HepG2 (cell line): ENCODE measurements around the gene ASB16. TPM values are rescaled to one million over a fixed set of nuclear protein-coding genes. Genes with fewer than 3 reads are reported as not detected.

Experiments used
- ATAC-seq: fragments of 200-7000 bp; cut with Tn5 transposase; 3 replicates; pipeline ENCODE4 v1.9.1; 2020; ENCODE audit warnings: mild to moderate bottlenecking, moderate library complexity
- BruUV-seq: library from RNA; stranded (reverse); fragments of 400-500 nt; replicated peaks from 2 replicates; lab custom pipeline; 2021; lab: Mats Ljungman, UMichigan
- CTCF ChIA-PET: fragments of 300-600 bp; formaldehyde crosslinking; extraction: SDS; loops from one replicate; lab custom pipeline; 2021; ENCODE audit warnings: low total read pairs, inconsistent platforms, low intra/inter-chr PET ratio; lab: Yijun Ruan, JAX
- POLR2A ChIA-PET: fragments of 350-600 bp; sonication (Branson Sonifier 250); formaldehyde crosslinking; loops from one replicate; lab custom pipeline; 2020; ENCODE audit warnings: antibody characterized with exemption, inconsistent platforms; lab: Yijun Ruan, JAX
- DNase-seq: peaks from one replicate; pipeline ENCODE4 v3.0.0-alpha.2; 2015; ENCODE audit warnings: low spot score
- FAIRE-seq: peaks from 3 replicates; lab custom pipeline; 2011; peaks lifted over from hg19 to GRCh38; lab: Jason Lieb, UNC
- H2AFZ ChIP-seq: one replicate; pipeline ENCODE4 v1.6.1; 2011; ENCODE audit warnings: low read length, inconsistent platforms
- H3K27ac ChIP-seq: fragments of 300-600 bp; 3 replicates; pipeline ENCODE4 v1.8.0; 2011; ENCODE audit warnings: mixed run types, mild to moderate bottlenecking, mixed read lengths, low read length, inconsistent platforms; ENCODE audit not compliant: insufficient read depth; ENCODE audit errors: extremely low read length
- H3K27me3 ChIP-seq, 2 experiments: fragments of 200-600 bp in 1 of 2; 2 replicates in 1 of 2; 3 replicates in 1 of 2; pipeline versions ENCODE4 v1.6.0 to v1.8.0; 2011; ENCODE audit warnings: low read length in 2 of 2, mild to moderate bottlenecking in 2 of 2, moderate library complexity in 2 of 2, inconsistent platforms in 1 of 2; ENCODE audit not compliant: insufficient read depth in 2 of 2, control insufficient read depth in 1 of 2
- H3K36me3 ChIP-seq, 2 experiments: fragments of 200-600 bp in 1 of 2; replicated peaks in 1 of 2; 2 replicates in 1 of 2; 3 replicates in 1 of 2; pipeline versions ENCODE4 v1.5.1 to v1.8.0; 2011; ENCODE audit warnings: low read length in 2 of 2, inconsistent platforms in 1 of 2; ENCODE audit not compliant: insufficient read depth in 2 of 2, control insufficient read depth in 1 of 2
- H3K4me1 ChIP-seq: 2 replicates; pipeline ENCODE4 v1.5.1; 2012; ENCODE audit warnings: low read length, inconsistent platforms; ENCODE audit not compliant: insufficient read depth
- H3K4me2 ChIP-seq: 2 replicates; pipeline ENCODE4 v1.6.0; 2011; ENCODE audit warnings: low read depth, low read length, inconsistent platforms
- H3K4me3 ChIP-seq, 3 experiments: fragments of 200-600 bp in 1 of 3; sonication (generic), shearing (Covaris generic) in 1 of 3; replicated peaks in 1 of 3; 2 replicates each; pipeline ENCODE4 v1.5.1; 2011 to 2016; ENCODE audit warnings: low read length in 3 of 3, inconsistent platforms in 2 of 3, low read depth in 2 of 3, mild to moderate bottlenecking in 2 of 3, control low read depth in 1 of 3, mixed read lengths in 1 of 3; ENCODE audit not compliant: insufficient read depth in 1 of 3
- H3K79me2 ChIP-seq: one replicate; pipeline ENCODE4 v1.6.1; 2011; ENCODE audit warnings: low read length, inconsistent platforms; ENCODE audit not compliant: insufficient read depth
- H3K9ac ChIP-seq: 2 replicates; pipeline ENCODE4 v1.6.0; 2011; ENCODE audit warnings: mild to moderate bottlenecking, low read depth, low read length, inconsistent platforms; ENCODE audit not compliant: insufficient read depth
- H3K9me3 ChIP-seq: 2 replicates; pipeline ENCODE4 v1.5.1; 2012; ENCODE audit warnings: mild to moderate bottlenecking, low read length
- H4K20me1 ChIP-seq: 2 replicates; pipeline ENCODE4 v1.6.0; 2011; ENCODE audit warnings: inconsistent platforms, mild to moderate bottlenecking, low read length, moderate library complexity; ENCODE audit not compliant: insufficient read depth
- AGO2 ChIP-seq: fragments of 200-400 bp; formaldehyde crosslinking; optimal IDR thresholded peaks from 2 replicates; pipeline ENCODE3; 2017; ENCODE audit warnings: mild to moderate bottlenecking, low read depth, low read length, moderate library complexity
- AKAP8 ChIP-seq: sonication (generic); formaldehyde crosslinking; IDR thresholded peaks from 2 replicates; pipeline ENCODE4 v1.5.1; 2020; ENCODE audit warnings: mild to moderate bottlenecking, missing genetic modification reagents
- ATF2 ChIP-seq: sonication (generic); formaldehyde crosslinking; IDR thresholded peaks from 2 replicates; pipeline ENCODE4 v1.4.0; 2020; ENCODE audit warnings: missing genetic modification reagents
- BORCS8-MEF2B ChIP-seq: sonication (generic); formaldehyde crosslinking; IDR thresholded peaks from 2 replicates; pipeline ENCODE4 v1.8.0; 2022; ENCODE audit warnings: mild to moderate bottlenecking, missing genetic modification reagents
- DNMT1 ChIP-seq: sonication (generic); formaldehyde crosslinking; IDR thresholded peaks from 2 replicates; pipeline ENCODE4 v1.5.1; 2020; ENCODE audit warnings: mild to moderate bottlenecking, missing genetic modification reagents
- ESRRA ChIP-seq: sonication (generic); formaldehyde crosslinking; IDR thresholded peaks from 2 replicates; pipeline ENCODE4 v1.5.1; 2020; ENCODE audit warnings: mild to moderate bottlenecking, low read depth, missing genetic modification reagents
- HOXA7 ChIP-seq: sonication (generic); formaldehyde crosslinking; IDR thresholded peaks from 2 replicates; pipeline ENCODE4 v1.8.1; 2022; ENCODE audit warnings: mild to moderate bottlenecking, missing genetic modification reagents, moderate library complexity
- KLF11 ChIP-seq: IDR thresholded peaks from 2 replicates; pipeline ENCODE4 v1.6.1; 2016; ENCODE audit warnings: missing compliant biosample characterization
- PHF21A ChIP-seq: sonication (generic); formaldehyde crosslinking; IDR thresholded peaks from 2 replicates; pipeline ENCODE4 v1.5.0; 2020; ENCODE audit warnings: mild to moderate bottlenecking, missing genetic modification reagents
- RBM22 ChIP-seq: fragments of 200-400 bp; formaldehyde crosslinking; optimal IDR thresholded peaks from 2 replicates; pipeline ENCODE3; 2017; ENCODE audit warnings: mild to moderate bottlenecking, low read length, moderate library complexity
- REXO4 ChIP-seq: sonication (generic); formaldehyde crosslinking; IDR thresholded peaks from 2 replicates; pipeline ENCODE4 v1.8.0; 2022; ENCODE audit warnings: missing genetic modification reagents, mild to moderate bottlenecking, borderline replicate concordance
- SMC3 ChIP-seq: IDR thresholded peaks from 2 replicates; pipeline ENCODE4 v1.6.1; 2011; ENCODE audit warnings: low read length, improper control_type of control experiment
- SRSF1 ChIP-seq: fragments of 200-400 bp; formaldehyde crosslinking; optimal IDR thresholded peaks from 2 replicates; pipeline ENCODE3; 2017; ENCODE audit warnings: mild to moderate bottlenecking, low read depth, low read length, moderate library complexity
- ZNF143 ChIP-seq: sonication (generic); formaldehyde crosslinking; IDR thresholded peaks from 2 replicates; pipeline ENCODE4 v1.4.0; 2020; ENCODE audit warnings: missing genetic modification reagents
- ZNF773 ChIP-seq: sonication (generic); formaldehyde crosslinking; IDR thresholded peaks from 2 replicates; pipeline ENCODE4 v1.4.0; 2020; ENCODE audit warnings: missing genetic modification reagents, borderline replicate concordance
- ZNF800 ChIP-seq: sonication (generic); formaldehyde crosslinking; IDR thresholded peaks from 2 replicates; pipeline ENCODE4 v1.4.0; 2020; ENCODE audit warnings: missing genetic modification reagents
- WGBS: methylation state at CpG from one replicate; pipeline ENCODE4 v1.1.6; 2017; ENCODE audit warnings: low lambda C conversion rate; 5-methylcytosine and 5-hydroxymethylcytosine counted together
- in situ Hi-C: cut with HindIII; loops from 2 replicates; pipeline ENCODE4 v1.10.0; 2017; ENCODE audit warnings: low pct_unique_long_range_greater_than_20kb; ENCODE audit not compliant: extremely low pct_ligation_motif_present
- intact Hi-C: fragments of 100-400 bp; cut with micrococcal nuclease; formaldehyde crosslinking; loops from one replicate; pipeline ENCODE4 v1.10.0; 2022; ENCODE audit not compliant: unreplicated experiment
- polyA plus RNA-seq, 8 experiments: library from polyadenylated mRNA; depleted of rRNA in 3 of 8; stranded (reverse) in 7 of 8; unstranded in 1 of 8; fragments of >200 nt; fragmentation: Illumina TruSeq in 4 of 8; extraction: Trizol in 4 of 8; gene quantifications; 2 replicates each; pipeline versions ENCODE4 v1.2.1 to v1.2.3, GENCODE V29; 2011 to 2016; ENCODE audit warnings: low read depth in 4 of 8, missing spikeins in 1 of 8, mixed read lengths in 1 of 8; ENCODE audit not compliant: insufficient read depth in 1 of 8
- total RNA-seq, 5 experiments: library from RNA; depleted of rRNA; stranded (reverse); fragments of >200 nt; fragmentation: Illumina TruSeq; extraction: Trizol; gene quantifications; 2 replicates each; pipeline ENCODE4 v1.2.3, GENCODE V29; 2016; ENCODE audit warnings: low read depth in 1 of 5
- TF ChIP-seq, protein P1 (sequence below): sonication (generic); formaldehyde crosslinking; IDR thresholded peaks from 2 replicates; pipeline ENCODE4 v1.5.1; 2020; ENCODE audit warnings: mild to moderate bottlenecking, missing genetic modification reagents, moderate library complexity
- TF ChIP-seq, protein P2 (sequence below): sonication (generic); formaldehyde crosslinking; IDR thresholded peaks from 2 replicates; pipeline ENCODE4 v1.4.0; 2020; ENCODE audit warnings: mild to moderate bottlenecking, missing genetic modification reagents

ASB16 gene
- total and polyA plus RNA-seq, 2 of the 13 experiments (the other 11 are each of a cell fraction or from before 2014, with no cell fraction given): 0.07 TPM; not detected in 1

GRCh38 chr17:44171931-44172455 is 1.5 kb downstream of the ASB16 start:
- intact Hi-C loops (no loop called here), in situ Hi-C loops (loop anchor here (5.0 kb wide), 1 partner anchor 230 kb away; the partner anchor contains the start of gene PPY)
- Histone ChIP-seq H3K79me2 (no peaks in the 10 kb centered on the region), H3K4me2 (no peak overlapping the region), H3K27me3 (no peaks in the 10 kb centered on the region), H3K9ac (no peak overlapping the region), H3K4me1 (peaks cover 41% of the 10 kb centered on the region), H3K9me3 (no peaks in the 10 kb centered on the region), H4K20me1 (no peaks in the 10 kb centered on the region), H2AFZ (no peak overlapping the region), H3K4me3 (no peak overlapping the region), H3K27ac (no peak overlapping the region), H3K36me3 (peaks cover 1 to 5% of the 10 kb centered on the region in 2 experiments; a peak in 2 of 5 replicates)
- FAIRE-seq (no peak), ATAC-seq (no peak), DNase-seq (no peak)
- WGBS: 96% methylated on average over 8 of the region's 17 CpGs
- no TSS peak for BruUV-seq
- ChIA-PET CTCF (no interaction called here), POLR2A (interaction anchor here (1.2 kb wide), 1 partner anchor 14 kb away, joined by 6 read pairs; the partner anchor contains the start of gene TMUB2)
- TF ChIP-seq HOXA7 (CRISPR knock-in tag) (no peak), ZNF143 (CRISPR knock-in tag) (no peak), AGO2 (peak; percentile 93), DNMT1 (0 out of 2 replicates have a peak, but pooled peaks have one; percentile 46), RBM22 (peak; percentile 88), ZNF800 (CRISPR knock-in tag) (no peak), KLF11 (CRISPR knock-in tag) (no peak), REXO4 (no peak), SRSF1 (no peak), ZNF773 (CRISPR knock-in tag) (no peak), PHF21A (CRISPR knock-in tag) (no peak), ESRRA (CRISPR knock-in tag) (no peak), BORCS8-MEF2B (CRISPR knock-in tag) (0 out of 2 replicates have a peak, but pooled peaks have one; percentile 24), AKAP8 (CRISPR knock-in tag) (peak; percentile 54; the same call in 1 of the 2 replicates), ATF2 (CRISPR knock-in tag) (no peak), SMC3 (no peak)
- TF ChIP-seq, protein P1, sequence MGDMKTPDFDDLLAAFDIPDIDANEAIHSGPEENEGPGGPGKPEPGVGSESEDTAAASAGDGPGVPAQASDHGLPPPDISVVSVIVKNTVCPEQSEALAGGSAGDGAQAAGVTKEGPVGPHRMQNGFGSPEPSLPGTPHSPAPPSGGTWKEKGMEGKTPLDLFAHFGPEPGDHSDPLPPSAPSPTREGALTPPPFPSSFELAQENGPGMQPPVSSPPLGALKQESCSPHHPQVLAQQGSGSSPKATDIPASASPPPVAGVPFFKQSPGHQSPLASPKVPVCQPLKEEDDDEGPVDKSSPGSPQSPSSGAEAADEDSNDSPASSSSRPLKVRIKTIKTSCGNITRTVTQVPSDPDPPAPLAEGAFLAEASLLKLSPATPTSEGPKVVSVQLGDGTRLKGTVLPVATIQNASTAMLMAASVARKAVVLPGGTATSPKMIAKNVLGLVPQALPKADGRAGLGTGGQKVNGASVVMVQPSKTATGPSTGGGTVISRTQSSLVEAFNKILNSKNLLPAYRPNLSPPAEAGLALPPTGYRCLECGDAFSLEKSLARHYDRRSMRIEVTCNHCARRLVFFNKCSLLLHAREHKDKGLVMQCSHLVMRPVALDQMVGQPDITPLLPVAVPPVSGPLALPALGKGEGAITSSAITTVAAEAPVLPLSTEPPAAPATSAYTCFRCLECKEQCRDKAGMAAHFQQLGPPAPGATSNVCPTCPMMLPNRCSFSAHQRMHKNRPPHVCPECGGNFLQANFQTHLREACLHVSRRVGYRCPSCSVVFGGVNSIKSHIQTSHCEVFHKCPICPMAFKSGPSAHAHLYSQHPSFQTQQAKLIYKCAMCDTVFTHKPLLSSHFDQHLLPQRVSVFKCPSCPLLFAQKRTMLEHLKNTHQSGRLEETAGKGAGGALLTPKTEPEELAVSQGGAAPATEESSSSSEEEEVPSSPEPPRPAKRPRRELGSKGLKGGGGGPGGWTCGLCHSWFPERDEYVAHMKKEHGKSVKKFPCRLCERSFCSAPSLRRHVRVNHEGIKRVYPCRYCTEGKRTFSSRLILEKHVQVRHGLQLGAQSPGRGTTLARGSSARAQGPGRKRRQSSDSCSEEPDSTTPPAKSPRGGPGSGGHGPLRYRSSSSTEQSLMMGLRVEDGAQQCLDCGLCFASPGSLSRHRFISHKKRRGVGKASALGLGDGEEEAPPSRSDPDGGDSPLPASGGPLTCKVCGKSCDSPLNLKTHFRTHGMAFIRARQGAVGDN: peak; percentile 41
- TF ChIP-seq, protein P2, sequence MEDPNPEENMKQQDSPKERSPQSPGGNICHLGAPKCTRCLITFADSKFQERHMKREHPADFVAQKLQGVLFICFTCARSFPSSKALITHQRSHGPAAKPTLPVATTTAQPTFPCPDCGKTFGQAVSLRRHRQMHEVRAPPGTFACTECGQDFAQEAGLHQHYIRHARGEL (CRISPR knock-in tag): no peak
